ENCODE results near the gene THSD4. TPM values are rescaled to one million over a fixed set of nuclear protein-coding genes. Genes with fewer than 3 reads are reported as not detected.

THSD4 gene
- total and polyA plus RNA-seq, 9 of the 15 experiments (the other 6 are each of a cell fraction or from before 2014, with no cell fraction given) = 0.04 TPM; not detected in 5

DNA sequence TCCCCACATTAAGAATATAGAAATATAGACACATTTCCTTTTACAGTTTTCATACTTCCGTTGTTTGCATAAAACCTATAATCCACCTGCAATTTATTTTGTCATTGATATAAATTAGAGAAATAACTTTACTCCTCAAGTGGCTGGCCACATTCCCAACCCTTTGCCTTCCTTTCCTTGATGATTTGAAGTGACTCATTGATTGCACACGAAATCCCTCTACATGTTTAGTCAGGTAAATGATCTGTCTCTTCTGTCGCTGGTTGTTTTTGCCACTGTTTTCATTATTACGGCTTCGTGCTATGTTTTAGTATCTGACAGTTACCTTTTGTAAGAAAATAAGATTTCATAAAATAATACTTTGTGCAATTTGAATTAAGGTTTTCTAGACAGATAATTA lies 422.9 kb downstream of the THSD4 start:
- FAIRE-seq (no peak), ATAC-seq (no peak), DNase-seq (ENCODE audit: extremely low read depth in 1 of 4, low spot score in 3 of 4) (no peak)
- no peaks in the 10 kb centered on the region for H3K79me2 ChIP-seq (ENCODE audit: control insufficient read depth, insufficient read depth, low read length)
- no peaks in the 10 kb centered on the region for H3K9me1 ChIP-seq (ENCODE audit: control insufficient read depth, insufficient read depth, low read length)
- H3K27ac ChIP-seq (ENCODE audit: extremely low read depth, low read depth, low read length) = no peak overlapping the region
- ChIA-PET POLR2A (no interaction called here), CTCF (ENCODE audit: low intra/inter-chr PET ratio) (no interaction called here)
- 2% methylated on average over 5 of the region's 5 CpGs for WGBS (ENCODE audit: insufficient coverage, low coverage, missing lambda C conversion rate)
- no peak overlapping the region for H3K4me3 ChIP-seq
- H3K9ac ChIP-seq (ENCODE audit: insufficient read depth in 1 of 2, low read depth in 2 of 2, low read length in 2 of 2) = no peak overlapping the region
- BruUV-seq (replicated peaks) = no TSS peak
- H3K9me3 ChIP-seq (replicated peaks; ENCODE audit: control insufficient read depth, insufficient read depth, low read depth, low read length) = no peaks in the 10 kb centered on the region
- intact Hi-C loops (cut with micrococcal nuclease) = no loop called here
- no peaks in the 10 kb centered on the region for H4K20me1 ChIP-seq (replicated peaks; ENCODE audit: control insufficient read depth, insufficient read depth, low read length)
- no peak overlapping the region for H3K4me2 ChIP-seq (ENCODE audit: insufficient read depth, low read length)
- no peaks in the 10 kb centered on the region for H3K27me3 ChIP-seq (ENCODE audit: control insufficient read depth in 2 of 2, insufficient read depth in 2 of 2, low read length in 2 of 2)
- no peaks in the 10 kb centered on the region for H3K4me1 ChIP-seq (replicated peaks in 1 of 2; ENCODE audit: control insufficient read depth in 2 of 2, insufficient read depth in 2 of 2, low read length in 2 of 2)
- no peaks in the 10 kb centered on the region for H3K36me3 ChIP-seq (ENCODE audit: control insufficient read depth, insufficient read depth, low read length)
- TF ChIP-seq HCFC1 (IDR thresholded peaks at IDR 0.05; ENCODE audit: low read depth, low read length) (no peak), ZNF695 (CRISPR knock-in tag; IDR thresholded peaks at IDR 0.05) (no peak), TBP (optimal IDR thresholded peaks at IDR 0.05; ENCODE audit: low read depth, low read length) (no peak), ZNF197 (CRISPR knock-in tag; IDR thresholded peaks at IDR 0.05; ENCODE audit: low read depth) (no peak), ZNF780A (CRISPR knock-in tag; IDR thresholded peaks at IDR 0.05) (no peak), DACH1 (IDR thresholded peaks at IDR 0.05; ENCODE audit: partially characterized antibody) (no peak), HDAC6 (IDR thresholded peaks at IDR 0.05; ENCODE audit: low read depth, low read length) (no peak), HIVEP1 (CRISPR knock-in tag; IDR thresholded peaks at IDR 0.05) (no peak), ZBTB17 (CRISPR knock-in tag; IDR thresholded peaks at IDR 0.05) (no peak), RAD21 (CRISPR knock-in tag; conservative IDR thresholded peaks at IDR 0.05 in 1 of 2, IDR thresholded peaks at IDR 0.05 in 1 of 2) (no peak), ZNF436 (CRISPR knock-in tag; IDR thresholded peaks at IDR 0.05) (no peak), ATF1 (CRISPR knock-in tag; IDR thresholded peaks at IDR 0.05) (no peak), ATF1 (tag; IDR thresholded peaks at IDR 0.05) (no peak), ESRRB (CRISPR knock-in tag; IDR thresholded peaks at IDR 0.05; ENCODE audit: borderline replicate concordance) (no peak), ZFP1 (CRISPR knock-in tag; IDR thresholded peaks at IDR 0.05) (no peak), JUND (IDR thresholded peaks at IDR 0.05; ENCODE audit: borderline replicate concordance, low read depth, low read length) (no peak), JUND (tag; IDR thresholded peaks at IDR 0.05; ENCODE audit: borderline replicate concordance, low read depth, low read length) (no peak), POLR3A (IDR thresholded peaks at IDR 0.05; ENCODE audit: borderline replicate concordance, extremely low read depth, insufficient read depth, insufficient read length) (no peak)
- TF ChIP-seq, protein P1, sequence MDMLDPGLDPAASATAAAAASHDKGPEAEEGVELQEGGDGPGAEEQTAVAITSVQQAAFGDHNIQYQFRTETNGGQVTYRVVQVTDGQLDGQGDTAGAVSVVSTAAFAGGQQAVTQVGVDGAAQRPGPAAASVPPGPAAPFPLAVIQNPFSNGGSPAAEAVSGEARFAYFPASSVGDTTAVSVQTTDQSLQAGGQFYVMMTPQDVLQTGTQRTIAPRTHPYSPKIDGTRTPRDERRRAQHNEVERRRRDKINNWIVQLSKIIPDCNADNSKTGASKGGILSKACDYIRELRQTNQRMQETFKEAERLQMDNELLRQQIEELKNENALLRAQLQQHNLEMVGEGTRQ (CRISPR knock-in tag; IDR thresholded peaks at IDR 0.05) = no peak
- TF ChIP-seq, protein P2, sequence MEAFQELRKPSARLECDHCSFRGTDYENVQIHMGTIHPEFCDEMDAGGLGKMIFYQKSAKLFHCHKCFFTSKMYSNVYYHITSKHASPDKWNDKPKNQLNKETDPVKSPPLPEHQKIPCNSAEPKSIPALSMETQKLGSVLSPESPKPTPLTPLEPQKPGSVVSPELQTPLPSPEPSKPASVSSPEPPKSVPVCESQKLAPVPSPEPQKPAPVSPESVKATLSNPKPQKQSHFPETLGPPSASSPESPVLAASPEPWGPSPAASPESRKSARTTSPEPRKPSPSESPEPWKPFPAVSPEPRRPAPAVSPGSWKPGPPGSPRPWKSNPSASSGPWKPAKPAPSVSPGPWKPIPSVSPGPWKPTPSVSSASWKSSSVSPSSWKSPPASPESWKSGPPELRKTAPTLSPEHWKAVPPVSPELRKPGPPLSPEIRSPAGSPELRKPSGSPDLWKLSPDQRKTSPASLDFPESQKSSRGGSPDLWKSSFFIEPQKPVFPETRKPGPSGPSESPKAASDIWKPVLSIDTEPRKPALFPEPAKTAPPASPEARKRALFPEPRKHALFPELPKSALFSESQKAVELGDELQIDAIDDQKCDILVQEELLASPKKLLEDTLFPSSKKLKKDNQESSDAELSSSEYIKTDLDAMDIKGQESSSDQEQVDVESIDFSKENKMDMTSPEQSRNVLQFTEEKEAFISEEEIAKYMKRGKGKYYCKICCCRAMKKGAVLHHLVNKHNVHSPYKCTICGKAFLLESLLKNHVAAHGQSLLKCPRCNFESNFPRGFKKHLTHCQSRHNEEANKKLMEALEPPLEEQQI (IDR thresholded peaks at IDR 0.05) = no peak
- in situ Hi-C loops (cut with MboI) = loop anchor here (10.0 kb wide), 1 partner anchor 617 kb away; no protein-coding TSS in a partner anchor
- no peak overlapping the region for H2AFZ ChIP-seq (ENCODE audit: low read depth, low read length)
